ENCODE data around the gene C19orf33. TPM values are rescaled to one million over a fixed set of nuclear protein-coding genes. Genes with fewer than 3 reads are reported as not detected.

Gene C19orf33
- total and polyA plus RNA-seq, 2 experiments from 2014 or later: 58.9 to 72.2 TPM

DNA sequence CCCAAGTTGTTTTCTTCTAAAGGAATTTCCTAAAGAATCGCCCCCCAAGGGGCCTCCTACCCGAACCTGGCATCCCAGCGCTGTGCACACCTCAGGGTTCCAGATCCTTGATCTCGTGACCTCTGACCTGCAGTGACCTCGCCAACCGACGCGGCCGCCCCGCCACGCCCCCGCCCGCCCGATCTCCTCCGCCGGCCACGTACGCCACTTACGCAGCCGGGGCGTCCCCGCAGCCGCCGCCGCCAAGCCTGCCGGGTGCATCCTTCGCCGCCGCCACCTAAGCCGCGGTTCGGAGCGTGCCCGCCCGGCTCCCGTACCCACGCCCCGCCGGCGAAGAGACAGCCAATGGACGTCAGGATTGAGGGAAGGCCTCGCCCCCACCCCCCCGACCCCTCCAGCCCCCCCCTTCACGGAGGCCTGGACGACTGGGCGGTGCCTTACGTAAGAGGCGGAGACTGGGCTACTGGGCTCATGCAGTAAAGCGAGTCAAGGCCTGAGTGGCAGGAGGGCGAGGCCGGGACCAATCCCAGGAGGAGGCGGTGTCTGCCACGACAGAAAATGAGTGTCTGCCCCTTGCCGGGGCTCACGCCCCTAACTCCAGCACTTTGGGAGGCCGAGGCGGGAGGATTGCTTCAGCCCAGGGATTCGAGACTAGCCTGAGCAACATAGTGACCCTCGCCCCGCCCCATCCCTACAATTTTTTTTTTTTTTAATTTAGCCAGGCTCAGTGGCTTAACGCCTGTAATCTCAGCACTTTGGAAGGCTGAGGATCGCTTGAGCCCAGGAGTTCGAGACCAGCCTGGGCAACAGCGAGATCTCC is 11.8 kb downstream of the C19orf33 start, which contains the start of gene YIF1B:
Gene YIF1B (minus strand): TSS at position 291 of the 820 bp plus-strand sequence. CDS start 30 bp downstream, at position 261.
- Histone ChIP-seq H3K36me3 (ENCODE audit: insufficient read depth) (no peaks in the 10 kb centered on the region), H3K79me2 (replicated peaks; ENCODE audit: insufficient read depth) (peaks cover 11% of the 10 kb centered on the region; the same call in 1 of the 2 replicates)

DNA sequence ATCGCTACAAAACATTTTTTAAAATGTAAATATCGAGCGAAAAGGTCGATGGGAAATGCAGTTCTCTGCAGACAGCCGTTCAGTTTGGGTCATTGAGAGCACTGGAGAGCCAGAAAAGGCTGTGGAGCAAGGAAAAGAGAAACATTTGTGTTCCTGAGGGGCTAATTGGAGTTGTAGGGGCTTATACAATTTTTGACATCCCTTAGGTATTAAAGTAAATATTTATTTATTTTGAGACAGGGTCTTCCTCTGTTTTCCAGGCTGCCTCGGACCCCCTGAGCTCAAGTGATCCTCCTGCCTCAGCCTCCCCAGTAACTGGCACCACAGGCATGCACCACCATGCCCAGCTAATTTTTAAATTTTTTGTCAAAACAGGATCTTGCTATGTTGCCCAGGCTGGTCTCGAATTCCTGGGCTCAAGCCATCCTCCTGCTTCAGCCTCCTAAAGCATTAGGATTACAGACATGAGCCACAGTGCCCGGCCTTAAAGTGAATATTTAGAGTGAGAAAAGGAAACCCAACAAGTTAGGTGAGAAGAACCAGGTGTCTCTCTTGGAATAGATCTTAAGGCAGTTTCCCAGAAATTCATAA is 12.5 kb downstream of the C19orf33 start:
- peaks cover 53% of the 10 kb centered on the region for H3K27me3 Mint-ChIP-seq (ENCODE audit: insufficient read depth, low read depth, poor library complexity)
- Histone ChIP-seq H3K9me2 (ENCODE audit: insufficient read depth) (no peaks in the 10 kb centered on the region), H3K36me3 (ENCODE audit: insufficient read depth) (no peaks in the 10 kb centered on the region), H2AFZ (peak overlapping the region; percentile 89), H3K4me3 (peak overlapping the region; percentile 54), H4K20me1 (replicated peaks; ENCODE audit: insufficient read depth) (peaks cover 6% of the 10 kb centered on the region; the same call in 1 of the 2 replicates), H3F3A (replicated peaks; ENCODE audit: low read depth) (peaks cover 15% of the 10 kb centered on the region), H3K27ac (ENCODE audit: low read depth) (peak overlapping the region; percentile 95), H3K79me2 (replicated peaks; ENCODE audit: insufficient read depth) (peaks cover 8% of the 10 kb centered on the region; the same call in 1 of the 2 replicates), H3K4me1 (ENCODE audit: insufficient read depth) (peaks cover 5% of the 10 kb centered on the region; the same call in 1 of the 2 replicates), H3K27me3 (ENCODE audit: insufficient read depth) (peaks cover 36% of the 10 kb centered on the region), H3K4me2 (peak overlapping the region; percentile 78)
- H3K27ac Mint-ChIP-seq: peak overlapping the region; percentile 97
- H3K4me3 Mint-ChIP-seq: peak overlapping the region; percentile 74
- no peaks in the 10 kb centered on the region for H3K9me3 Mint-ChIP-seq
- TF ChIP-seq, protein P1, sequence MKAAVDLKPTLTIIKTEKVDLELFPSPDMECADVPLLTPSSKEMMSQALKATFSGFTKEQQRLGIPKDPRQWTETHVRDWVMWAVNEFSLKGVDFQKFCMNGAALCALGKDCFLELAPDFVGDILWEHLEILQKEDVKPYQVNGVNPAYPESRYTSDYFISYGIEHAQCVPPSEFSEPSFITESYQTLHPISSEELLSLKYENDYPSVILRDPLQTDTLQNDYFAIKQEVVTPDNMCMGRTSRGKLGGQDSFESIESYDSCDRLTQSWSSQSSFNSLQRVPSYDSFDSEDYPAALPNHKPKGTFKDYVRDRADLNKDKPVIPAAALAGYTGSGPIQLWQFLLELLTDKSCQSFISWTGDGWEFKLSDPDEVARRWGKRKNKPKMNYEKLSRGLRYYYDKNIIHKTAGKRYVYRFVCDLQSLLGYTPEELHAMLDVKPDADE (IDR thresholded peaks at IDR 0.05): no peak
- TF ChIP-seq EZH2 (IDR thresholded peaks at IDR 0.05; ENCODE audit: low read depth, unreplicated experiment): no peak
- no peak for TF ChIP-seq NANOG (IDR thresholded peaks at IDR 0.05; ENCODE audit: borderline replicate concordance)
- no peak for TF ChIP-seq ZNF331 (CRISPR knock-in tag; IDR thresholded peaks at IDR 0.05; ENCODE audit: low read depth)
- TF ChIP-seq, protein P2, sequence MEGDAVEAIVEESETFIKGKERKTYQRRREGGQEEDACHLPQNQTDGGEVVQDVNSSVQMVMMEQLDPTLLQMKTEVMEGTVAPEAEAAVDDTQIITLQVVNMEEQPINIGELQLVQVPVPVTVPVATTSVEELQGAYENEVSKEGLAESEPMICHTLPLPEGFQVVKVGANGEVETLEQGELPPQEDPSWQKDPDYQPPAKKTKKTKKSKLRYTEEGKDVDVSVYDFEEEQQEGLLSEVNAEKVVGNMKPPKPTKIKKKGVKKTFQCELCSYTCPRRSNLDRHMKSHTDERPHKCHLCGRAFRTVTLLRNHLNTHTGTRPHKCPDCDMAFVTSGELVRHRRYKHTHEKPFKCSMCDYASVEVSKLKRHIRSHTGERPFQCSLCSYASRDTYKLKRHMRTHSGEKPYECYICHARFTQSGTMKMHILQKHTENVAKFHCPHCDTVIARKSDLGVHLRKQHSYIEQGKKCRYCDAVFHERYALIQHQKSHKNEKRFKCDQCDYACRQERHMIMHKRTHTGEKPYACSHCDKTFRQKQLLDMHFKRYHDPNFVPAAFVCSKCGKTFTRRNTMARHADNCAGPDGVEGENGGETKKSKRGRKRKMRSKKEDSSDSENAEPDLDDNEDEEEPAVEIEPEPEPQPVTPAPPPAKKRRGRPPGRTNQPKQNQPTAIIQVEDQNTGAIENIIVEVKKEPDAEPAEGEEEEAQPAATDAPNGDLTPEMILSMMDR (conservative IDR thresholded peaks at IDR 0.05; ENCODE audit: low read depth in 2 of 2): no peak
- peaks cover 28% of the 10 kb centered on the region for H3K4me1 Mint-ChIP-seq
- H3K36me3 Mint-ChIP-seq (ENCODE audit: low read depth): no peaks in the 10 kb centered on the region; the same call in 2 of the 3 replicates
- ATAC-seq (no peak), DNase-seq (ENCODE audit: low spot score) (no peak)

More for the DNA sequence above, 11.8 kb downstream of the C19orf33 start, which contains the start of gene YIF1B:
- peaks cover 6% of the 10 kb centered on the region; the same call in 1 of the 2 replicates for H4K20me1 ChIP-seq (replicated peaks; ENCODE audit: insufficient read depth)
- H3K27ac Mint-ChIP-seq: peak within 1 kb of the TSS; percentile 97
- peak within 1 kb of the TSS; percentile 97 for H3K4me2 ChIP-seq
- H3K4me3 Mint-ChIP-seq: peak within 1 kb of the TSS; percentile 82
- H3K4me1 ChIP-seq (ENCODE audit: insufficient read depth): peaks cover 5% of the 10 kb centered on the region; the same call in 1 of the 2 replicates
- peak within 1 kb of the TSS; percentile 94 for H2AFZ ChIP-seq
- peaks cover 22% of the 10 kb centered on the region for H3K4me1 Mint-ChIP-seq
- H3K9me3 Mint-ChIP-seq: no peaks in the 10 kb centered on the region
- TF ChIP-seq REST (IDR thresholded peaks at IDR 0.05; ENCODE audit: unreplicated experiment): no peak
- TF ChIP-seq JUNB (IDR thresholded peaks at IDR 0.05; ENCODE audit: unreplicated experiment): no peak
- TF ChIP-seq CREB1 (CRISPR knock-in tag; IDR thresholded peaks at IDR 0.05; ENCODE audit: low read depth): peak; percentile 16
- TF ChIP-seq POLR2AphosphoS5 (IDR thresholded peaks at IDR 0.05; ENCODE audit: low read depth): peak; percentile 57
- peaks cover 48% of the 10 kb centered on the region for H3K27me3 Mint-ChIP-seq (ENCODE audit: insufficient read depth, low read depth, poor library complexity)
- DNase-seq (ENCODE audit: low spot score) (peak; percentile 99), ATAC-seq (peak; percentile 77)
- H3F3A ChIP-seq (replicated peaks; ENCODE audit: low read depth): peaks cover 15% of the 10 kb centered on the region
- H3K36me3 Mint-ChIP-seq (ENCODE audit: low read depth): no peaks in the 10 kb centered on the region; the same call in 2 of the 3 replicates
- no peaks in the 10 kb centered on the region for H3K9me2 ChIP-seq (ENCODE audit: insufficient read depth)
- H3K27me3 ChIP-seq (ENCODE audit: insufficient read depth): peaks cover 32% of the 10 kb centered on the region
- H3K4me3 ChIP-seq: peak within 1 kb of the TSS; percentile 93
- H3K27ac ChIP-seq (ENCODE audit: low read depth): peak within 1 kb of the TSS; percentile 95

Data from GM23338 (cell line).